GM21576 (cell line): ENCODE data around the gene MTMR8.
"Not testable (repeated sequence)": the region's sequence is repeated elsewhere in the genome, so short reads cannot be mapped to it uniquely, and the experiment has no call there.

ENCODE experiments used
- ATAC-seq: cut with Tn5 transposase; IDR thresholded peaks from one replicate; pipeline ENCODE4 v1.9.1; 2021; ENCODE audit warnings: mild to moderate bottlenecking, moderate library complexity; ENCODE audit not compliant: unreplicated experiment

Gene MTMR8

DNA sequence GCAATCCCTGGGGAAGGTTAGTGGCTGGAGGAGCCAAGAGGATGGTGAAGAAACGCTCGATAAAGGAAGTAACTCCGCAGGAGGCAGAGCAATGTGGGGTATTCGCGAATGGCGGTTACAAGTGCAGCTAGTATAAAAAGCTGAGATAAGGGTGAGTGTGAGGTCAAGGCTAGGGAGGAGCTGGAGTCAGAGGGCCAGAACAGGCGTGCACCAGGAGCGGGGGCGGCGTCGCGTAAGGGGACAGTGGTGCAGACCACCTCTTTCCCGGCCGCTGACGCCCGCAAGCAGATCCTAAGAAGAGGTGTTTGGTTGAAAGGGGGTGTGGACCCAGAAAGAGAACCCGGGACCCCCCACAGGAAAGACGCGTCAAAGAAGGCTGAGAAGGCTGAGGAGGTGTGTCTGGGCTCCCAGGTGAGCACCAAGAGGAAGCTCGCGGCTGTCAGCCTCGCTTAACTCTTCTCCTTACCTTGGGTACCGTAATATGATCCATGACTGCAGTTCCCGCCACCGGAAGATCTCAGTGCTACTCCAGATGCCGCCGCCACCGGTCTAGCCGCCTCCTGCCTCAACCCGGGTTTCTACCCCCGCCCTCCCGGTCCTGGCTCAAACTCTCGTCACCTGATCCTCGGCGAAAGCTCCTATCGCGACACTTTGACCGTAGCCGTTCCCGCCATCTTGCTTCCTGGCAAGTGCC is at the start of gene MTMR8:
MTMR8 (minus strand) TSS at position 579 of the 694 bp plus-strand sequence; CDS start at position 490, 89 bp downstream.
- peak; percentile 95 for ATAC-seq

DNA sequence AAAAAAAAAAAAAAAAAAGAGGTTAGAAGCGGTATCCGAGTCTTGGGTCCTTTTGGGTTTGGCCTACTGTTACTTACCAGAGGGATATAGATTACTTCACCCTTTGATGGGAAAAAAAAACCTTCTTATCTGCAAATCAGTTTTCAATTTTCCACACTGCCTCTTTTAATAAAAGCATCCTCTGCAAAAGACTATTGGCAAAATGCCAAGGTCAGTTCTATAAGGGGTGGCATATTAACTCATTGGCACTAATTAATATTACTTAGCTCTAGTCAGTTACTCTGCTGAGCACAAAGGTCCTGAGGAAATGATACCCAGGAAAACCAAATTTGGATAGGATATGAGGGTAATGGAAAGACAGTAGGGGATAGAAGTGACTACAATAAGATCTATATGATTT is 44.3 kb upstream of the MTMR8 start:
- ATAC-seq, result no peak

DNA sequence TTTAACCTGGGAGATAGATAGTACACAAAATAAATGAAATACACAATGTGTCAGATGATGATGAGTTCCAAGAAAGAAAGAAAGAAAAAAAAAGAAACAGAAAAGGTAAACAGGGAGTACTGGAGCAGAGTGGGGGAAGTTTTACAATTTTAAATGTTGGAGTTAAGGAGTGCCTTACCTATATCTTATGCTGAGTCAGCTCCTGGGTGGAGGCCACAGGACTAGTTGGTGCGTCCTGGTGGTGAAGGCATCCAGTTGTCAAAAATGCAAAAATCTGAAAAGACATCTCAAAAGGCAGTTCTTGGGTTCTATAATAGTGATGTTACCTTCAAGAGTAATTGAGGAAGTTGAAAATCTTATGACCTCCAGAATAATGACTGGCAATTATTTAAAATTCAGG is 42.4 kb upstream of the MTMR8 start:
- no peak for ATAC-seq

DNA sequence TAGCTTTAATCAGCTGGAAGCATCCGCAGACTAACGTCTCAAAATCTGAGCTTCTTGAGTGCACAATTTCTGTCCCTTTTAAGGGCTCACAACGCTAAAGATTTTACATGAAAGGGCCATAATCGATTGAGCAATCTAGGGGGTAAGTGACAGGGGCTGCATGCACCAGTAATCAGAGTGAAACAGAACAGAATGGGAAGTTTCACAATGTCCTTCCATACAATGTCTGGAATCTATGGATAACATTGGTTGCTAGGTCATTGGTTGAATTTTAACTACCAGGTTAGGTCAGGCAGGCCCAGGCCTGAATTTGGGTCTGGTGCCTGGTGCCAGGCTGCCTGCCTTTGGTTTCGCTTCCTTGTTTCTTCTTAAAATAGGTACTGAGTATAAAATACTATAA is 42.0 kb upstream of the MTMR8 start:
- no peak for ATAC-seq

DNA sequence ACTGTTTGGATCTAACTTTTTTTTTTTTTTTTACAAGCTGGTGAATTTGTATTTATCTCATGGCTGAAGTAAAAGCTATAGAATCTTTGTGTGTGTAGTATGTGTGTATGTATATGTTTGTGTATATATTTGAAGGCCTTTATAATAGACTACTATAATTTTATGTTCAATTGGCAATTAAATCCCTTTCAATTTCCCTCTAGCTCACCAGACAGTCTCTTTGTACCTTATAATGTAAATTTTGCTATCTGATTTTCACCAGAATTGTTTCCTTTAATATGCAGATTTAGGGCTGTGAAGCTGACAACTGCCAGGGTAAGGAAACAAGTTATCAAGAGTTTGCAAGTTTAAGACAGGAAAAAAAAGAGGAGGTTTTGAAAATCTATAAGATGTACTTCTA is 33.1 kb upstream of the MTMR8 start:
- ATAC-seq, result no peak

DNA sequence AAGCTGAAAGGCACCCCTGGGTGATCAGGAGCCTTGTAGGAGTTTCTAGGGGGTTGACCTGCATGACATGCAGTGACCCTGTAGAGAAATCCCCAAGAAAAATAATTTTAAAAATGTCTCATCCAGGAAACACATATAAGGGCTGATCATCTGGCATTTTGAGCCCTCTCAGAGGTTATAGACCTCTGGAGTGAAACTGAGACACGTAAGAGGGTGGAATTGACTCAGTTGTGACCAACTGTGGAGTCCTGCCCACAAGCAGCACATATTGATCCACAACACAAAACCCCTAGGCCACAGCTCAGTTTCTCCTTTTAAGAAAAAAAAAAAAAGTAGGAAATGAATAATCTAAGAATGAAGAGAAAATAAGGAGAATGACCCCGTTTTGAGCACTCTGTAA is 32.5 kb upstream of the MTMR8 start:
- peak; percentile 91 for ATAC-seq

DNA sequence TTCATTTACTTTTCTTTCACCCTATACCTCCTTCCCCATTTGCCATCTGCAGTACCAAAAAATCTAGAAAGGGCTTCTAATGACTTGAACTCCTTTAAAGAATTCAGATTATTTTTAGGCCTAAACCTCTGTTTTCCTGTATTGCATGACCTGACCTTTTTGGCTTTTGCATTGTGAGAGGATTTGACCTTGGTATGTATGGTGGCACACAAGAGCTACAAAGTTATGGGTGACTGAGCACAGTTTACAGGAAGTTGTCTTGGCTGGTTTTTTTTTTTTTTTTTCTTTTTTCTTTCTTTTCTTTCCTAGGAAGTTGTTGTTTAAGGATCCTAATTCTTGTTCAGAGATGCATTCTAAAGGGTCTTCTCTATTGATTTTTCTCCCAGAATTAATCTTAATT is 32.0 kb upstream of the MTMR8 start:
- peak; percentile 72 for ATAC-seq

DNA sequence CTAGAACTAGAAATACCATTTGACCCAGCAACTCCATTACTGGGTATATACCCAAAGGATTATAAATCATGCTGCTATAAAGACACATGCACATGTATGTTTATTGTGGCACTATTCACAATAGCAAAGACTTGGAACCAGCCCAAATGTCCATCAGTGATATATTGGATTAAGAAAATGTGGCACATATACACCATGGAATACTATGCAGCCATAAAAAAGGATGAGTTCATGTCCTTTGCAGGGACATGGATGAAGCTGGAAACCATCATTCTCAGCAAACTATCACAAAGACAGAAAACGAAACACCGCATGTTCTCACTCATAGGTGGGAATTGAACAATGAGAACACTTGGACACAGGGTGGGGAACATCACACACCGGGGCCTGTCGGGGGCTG is 14.5 kb upstream of the MTMR8 start:
- not testable (repeated sequence) for ATAC-seq

DNA sequence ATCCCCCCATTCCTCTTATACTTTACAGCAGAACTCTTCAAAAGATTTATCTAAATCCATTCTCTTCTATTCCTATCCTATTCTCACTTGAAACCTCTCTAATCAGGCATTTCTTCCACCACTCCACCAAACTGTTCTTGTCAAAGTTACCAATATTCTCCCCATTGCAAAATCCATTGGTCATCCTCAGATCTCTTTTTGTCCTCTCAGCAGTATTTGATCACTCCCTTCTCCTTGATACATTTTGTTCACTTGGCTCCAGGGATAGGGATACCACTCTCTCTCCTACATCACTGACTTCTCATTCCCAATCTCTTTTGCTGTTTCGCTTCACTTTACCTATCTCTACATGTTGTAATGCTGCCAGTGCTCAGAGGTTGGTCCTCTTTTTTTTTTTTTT is 2.8 kb upstream of the MTMR8 start:
- no peak for ATAC-seq

DNA sequence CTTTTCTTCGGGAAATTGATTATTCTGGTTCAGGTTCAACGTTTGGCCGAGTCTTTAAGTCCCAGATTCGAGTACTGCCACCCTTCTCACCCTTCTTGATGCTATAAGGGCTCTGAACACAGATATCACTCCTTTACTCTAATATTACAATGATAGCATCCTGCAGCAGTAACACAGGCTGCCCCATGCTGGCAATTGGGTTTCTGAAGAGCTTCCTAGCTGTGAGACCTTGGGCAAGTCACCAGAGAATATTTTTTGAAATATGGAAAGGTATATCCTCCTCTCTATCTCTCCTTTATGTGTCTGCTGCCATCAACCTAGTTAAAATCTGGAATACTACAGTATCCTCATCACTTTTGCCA is 297 bp upstream of the MTMR8 start:
- ATAC-seq, result peak; percentile 17

DNA sequence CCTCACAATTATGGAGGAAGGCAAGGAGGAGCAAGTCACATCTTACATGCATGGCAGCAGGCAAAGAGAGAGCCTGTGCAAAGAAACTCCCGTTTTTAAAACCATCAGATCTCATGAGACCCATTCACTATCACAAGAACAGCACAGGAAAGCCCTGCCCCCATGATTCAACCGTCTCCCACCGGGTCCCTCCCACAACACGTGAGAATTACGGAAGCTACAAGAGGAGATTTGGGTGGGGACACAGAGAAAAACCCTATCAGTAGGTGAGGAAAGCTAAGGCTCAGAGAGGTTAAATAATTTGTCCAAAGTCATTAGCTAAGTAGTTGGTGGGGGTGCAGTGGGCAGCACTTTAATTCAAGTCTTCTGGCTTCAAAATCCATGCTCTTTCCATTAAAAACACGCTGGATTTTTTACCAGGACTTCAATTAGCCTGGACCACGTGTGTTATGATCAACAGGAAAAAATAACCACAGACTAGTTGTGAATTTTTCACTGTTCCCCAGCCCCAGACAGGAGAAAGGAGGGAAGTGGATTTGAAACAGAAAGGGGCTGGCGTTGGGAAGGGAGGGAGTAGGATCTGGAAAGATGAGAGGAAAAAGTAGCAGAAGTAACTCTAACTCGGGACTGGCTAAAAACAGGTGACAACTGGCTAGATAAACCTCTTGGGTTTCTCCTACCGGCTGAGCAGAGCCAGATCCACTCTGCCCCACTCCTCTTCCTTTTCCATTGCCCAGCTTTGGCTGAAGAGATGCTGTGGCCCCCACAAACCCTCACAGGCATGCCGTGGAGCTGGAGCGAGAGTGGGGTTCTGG is 986 bp downstream of the MTMR8 start:
- ATAC-seq, result peak; percentile 15

DNA sequence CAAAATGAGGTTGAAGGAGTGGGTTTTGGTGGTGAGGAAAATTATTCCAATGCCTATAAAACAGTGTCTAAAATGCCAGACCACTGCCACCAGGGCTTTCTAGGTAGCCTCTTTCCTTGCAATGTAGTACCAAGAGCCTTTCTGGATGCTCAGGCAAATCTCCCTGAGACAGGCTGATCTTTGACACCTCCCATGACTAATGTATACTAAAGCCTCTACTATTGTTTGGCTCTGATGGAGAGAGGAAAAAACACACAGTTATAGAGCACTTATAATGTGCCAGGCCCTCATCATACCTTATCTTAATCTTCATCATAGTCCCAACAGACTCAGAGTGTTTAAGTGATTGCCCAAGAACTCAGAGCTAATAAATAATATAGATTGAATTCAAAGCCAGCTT is 5.8 kb downstream of the MTMR8 start:
- ATAC-seq, result no peak

DNA sequence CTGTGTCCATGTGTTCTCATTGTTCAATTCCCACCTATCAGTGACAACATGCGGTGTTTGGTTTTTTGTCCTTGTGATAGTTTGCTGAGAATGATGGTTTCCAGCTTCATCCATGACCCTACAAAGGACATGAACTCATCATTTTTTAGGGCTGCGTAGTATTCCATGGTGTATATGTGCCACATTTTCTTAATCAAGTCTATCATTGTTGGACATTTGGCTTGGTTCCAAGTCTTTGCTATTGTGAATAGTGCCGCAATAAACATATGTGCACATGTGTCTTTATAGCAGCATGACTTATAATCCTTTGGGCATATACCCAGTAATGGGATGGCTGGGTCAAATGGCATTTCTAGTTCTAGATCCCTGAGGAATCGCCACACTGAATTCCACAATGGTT is 14.5 kb downstream of the MTMR8 start:
- not testable (repeated sequence) for ATAC-seq

DNA sequence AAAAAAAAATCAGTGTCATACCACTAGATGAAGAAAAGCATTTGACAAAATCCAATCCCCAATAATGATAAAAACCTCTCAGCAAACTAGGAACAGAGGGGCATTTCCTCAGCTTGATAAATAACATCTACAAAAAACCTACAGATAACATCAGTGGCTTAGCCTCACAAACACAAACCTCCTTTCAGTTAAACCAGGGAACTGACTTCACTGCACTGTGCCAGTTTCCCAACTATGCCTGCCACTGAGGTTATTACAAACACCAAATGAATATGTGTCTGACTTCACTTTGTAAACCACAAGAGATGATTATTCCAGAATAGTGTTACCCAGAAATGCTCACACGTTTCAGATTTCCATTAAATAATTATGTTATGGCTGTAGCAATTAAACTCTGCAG is 15.3 kb downstream of the MTMR8 start:
- no peak for ATAC-seq

DNA sequence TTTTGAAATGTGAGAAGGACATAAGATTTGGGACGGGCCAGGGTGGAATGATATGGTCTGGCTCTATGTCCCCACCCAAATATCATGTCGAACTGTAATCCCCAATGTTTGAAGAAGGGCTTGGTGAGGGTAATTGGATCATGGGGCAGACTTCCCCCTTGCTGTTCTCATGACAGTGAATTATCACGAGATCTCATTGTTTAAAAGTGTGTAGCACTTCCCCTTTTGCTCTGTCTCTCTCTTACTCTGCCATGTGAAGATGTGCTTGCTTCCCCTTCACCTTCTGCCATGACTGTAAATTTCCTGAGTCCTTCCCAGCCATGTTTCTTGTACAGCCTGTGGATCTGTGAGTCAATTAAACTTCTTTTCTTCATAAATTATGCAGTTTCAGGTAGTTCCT is 17.5 kb downstream of the MTMR8 start:
- no peak for ATAC-seq

DNA sequence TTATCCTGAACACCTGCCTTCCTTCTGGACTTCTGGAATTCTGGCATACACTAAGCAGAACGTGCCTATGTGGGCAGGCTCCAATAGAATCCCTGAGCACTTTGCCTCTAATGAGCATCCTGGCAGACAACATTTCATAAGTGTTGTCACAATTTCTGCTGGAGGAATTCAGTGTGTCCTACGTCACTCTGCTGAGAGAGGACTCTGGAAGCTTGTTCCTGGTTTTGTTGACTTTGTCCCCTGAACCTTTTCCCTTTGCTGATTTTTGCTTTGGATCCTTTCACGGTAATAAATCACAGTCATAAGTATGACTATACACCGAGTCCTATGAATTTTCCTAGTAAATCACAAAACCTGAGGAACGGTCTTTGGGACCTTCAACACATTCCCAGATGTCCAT is 43.2 kb downstream of the MTMR8 start:
- no peak for ATAC-seq

DNA sequence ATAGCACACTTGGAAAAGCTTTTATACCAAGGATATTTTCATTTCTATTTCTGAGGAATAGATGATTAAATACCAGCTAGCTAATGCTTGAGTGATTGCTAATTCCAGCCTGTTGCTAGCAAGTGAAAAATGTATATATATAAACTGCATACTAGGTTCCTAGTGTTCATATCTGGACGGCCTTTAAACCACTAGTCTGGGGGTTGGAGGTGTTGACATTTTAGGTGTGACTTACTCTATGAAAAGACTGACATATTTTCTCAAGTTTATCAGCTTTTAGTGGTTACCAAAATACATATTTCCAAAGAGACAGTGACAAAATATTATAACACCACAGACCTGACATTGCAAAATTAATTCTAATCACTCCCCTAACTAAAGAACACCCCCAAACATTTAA is 44.7 kb downstream of the MTMR8 start:
- ATAC-seq, result no peak

DNA sequence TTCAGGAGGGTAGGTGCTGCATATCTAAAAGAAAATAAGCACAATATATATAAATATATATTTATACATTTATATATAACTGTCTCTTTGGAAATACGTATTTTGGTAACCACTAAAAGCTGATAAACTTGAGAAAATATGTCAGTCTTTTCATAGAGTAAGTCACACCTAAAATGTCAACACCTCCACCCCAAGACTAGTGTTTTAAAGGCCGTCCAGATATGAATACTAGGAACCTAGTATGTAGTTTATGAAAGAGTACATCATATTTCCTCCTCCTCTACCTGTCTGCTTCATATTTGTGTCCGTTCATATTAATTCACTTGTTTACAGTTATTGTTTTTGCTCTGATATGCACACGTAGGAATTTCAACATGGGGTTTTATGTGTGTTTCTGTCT is 45.2 kb downstream of the MTMR8 start:
- no peak for ATAC-seq

DNA sequence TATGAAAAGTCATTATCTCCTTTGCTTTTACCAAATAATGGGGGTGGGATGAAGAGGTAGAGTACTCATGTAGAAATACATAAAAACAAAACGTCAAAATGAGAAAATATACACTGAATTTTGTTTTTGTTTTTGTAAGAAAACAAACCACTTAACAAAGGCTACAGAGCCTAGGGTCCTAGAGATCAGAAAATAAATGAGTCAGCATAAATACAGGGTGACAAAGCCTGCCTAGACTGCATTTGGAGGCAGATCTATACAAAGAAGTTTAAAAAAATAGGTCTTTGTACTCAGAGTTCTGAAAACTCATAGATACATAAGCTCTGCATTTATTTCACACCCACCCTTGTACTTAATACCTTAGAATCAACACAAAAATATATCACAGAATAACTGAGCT is 52.4 kb downstream of the MTMR8 start:
- no peak for ATAC-seq

DNA sequence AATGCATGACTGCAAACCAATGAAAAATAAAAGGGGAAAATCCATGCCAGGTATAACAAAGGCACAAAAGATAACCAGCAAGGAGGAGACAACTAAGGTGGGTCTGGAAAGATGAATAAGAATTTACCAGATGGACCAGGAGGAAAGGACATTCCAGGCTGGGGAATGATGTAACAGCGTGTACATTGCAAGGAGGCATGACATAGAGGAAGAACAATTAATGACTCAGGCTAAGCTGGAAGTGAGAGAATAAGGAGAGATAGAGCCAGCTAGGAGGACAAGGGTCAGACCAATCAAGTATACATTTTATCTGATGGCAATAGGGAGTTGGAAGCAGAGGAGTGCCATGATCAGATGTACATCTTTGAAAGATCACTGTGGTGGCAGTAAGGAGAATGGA is 57.0 kb downstream of the MTMR8 start:
- ATAC-seq, result no peak

DNA sequence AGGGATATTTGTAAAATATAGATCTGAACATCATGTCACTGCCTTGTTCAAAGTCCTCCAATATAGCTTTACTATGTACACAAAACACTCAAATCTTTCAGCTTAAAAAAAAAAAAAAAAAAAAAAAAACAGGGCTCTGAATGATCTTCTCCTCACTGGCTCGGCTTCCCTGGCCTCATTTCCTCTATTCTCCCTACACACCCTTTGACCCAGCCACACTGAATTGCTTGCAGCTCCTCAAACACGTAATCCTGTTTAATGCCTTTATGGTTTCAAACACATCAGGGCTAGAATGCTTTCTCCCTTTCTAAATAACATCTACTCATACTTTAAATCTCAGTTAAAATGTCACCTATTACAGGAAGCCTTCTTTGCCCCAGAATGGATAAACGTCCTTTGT is 60.8 kb downstream of the MTMR8 start:
- ATAC-seq, result no peak

DNA sequence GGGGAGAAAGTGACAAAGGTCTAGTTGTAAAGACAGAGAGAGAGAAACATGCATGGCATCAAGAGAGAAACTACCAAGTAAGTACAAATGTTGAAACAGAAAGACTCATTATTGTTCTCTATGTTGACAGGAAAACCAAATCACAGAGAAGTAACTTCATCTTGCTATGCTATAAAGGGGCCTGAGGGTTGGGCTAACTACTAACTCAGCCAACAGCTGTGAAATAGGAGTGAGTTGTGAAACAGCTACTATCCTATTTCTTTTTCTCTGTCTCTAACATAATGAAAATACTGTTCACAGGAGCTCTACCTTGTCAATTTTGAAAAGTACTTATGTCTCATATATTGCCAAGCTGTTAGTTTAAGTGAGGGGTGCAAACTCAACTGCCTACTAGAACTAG is 65.0 kb downstream of the MTMR8 start:
- no peak for ATAC-seq

DNA sequence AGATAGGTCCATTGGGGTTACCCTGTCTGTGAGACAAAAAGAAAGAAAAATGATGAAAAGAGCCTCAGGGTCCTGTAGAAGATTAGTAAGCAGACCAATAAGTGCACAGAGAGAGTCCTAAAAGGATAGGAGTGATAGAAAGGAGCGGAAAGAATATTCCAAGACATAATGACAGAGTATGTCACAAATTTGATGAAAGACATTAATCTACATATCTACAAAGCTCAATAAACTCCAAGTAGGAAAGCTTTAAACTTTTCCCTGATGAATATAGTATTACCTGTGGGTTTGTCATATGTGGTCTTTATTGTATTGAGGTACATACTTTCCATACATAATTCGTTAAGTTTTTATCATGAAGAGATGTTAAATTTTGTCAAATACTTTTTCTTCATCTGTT is 73.7 kb downstream of the MTMR8 start:
- no peak for ATAC-seq
